ENCODE results near the gene TNFSF15. TPM values are rescaled to one million over a fixed set of nuclear protein-coding genes. Genes with fewer than 3 reads are reported as not detected.

The TNFSF15 gene
- total and polyA plus RNA-seq, 4 donors: 2.0 to 24.5 (median 4.2) TPM

DNA sequence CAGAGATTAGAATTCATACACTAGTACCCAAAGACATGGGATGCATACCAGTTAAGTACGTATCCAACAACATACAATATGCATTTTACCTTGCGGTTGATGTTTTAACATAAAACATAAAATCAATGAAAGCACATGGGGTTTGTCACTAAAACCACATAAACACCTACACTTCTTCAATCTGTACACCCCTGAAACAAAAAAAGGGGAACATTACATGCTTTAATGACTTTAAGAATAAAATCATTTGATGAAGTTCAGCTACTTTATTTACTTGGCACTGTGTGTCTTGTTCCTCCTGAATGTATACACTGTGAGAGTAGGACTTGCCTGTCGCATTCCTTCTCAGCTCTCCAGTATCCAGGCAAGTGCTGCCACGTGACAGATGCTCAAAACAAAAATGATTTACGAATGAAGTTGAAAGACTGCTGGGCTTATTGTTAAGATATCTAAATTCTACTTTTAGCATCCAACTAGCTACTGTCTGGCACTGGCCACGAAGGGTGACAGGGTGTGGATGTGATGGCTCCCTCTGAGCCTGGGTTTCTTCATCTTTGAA, 21.0 kb downstream of the TNFSF15 start:
- no peak overlapping the region for H3K9ac ChIP-seq (ENCODE audit: insufficient read depth in 1 of 2, low read length in 2 of 2)
- no peaks in the 10 kb centered on the region for H3K27me3 ChIP-seq (ENCODE audit: control insufficient read depth in 3 of 3, insufficient read depth in 3 of 3, low read length in 2 of 3)
- H3K4me3 ChIP-seq: no peak overlapping the region
- TF ChIP-seq, protein P1, sequence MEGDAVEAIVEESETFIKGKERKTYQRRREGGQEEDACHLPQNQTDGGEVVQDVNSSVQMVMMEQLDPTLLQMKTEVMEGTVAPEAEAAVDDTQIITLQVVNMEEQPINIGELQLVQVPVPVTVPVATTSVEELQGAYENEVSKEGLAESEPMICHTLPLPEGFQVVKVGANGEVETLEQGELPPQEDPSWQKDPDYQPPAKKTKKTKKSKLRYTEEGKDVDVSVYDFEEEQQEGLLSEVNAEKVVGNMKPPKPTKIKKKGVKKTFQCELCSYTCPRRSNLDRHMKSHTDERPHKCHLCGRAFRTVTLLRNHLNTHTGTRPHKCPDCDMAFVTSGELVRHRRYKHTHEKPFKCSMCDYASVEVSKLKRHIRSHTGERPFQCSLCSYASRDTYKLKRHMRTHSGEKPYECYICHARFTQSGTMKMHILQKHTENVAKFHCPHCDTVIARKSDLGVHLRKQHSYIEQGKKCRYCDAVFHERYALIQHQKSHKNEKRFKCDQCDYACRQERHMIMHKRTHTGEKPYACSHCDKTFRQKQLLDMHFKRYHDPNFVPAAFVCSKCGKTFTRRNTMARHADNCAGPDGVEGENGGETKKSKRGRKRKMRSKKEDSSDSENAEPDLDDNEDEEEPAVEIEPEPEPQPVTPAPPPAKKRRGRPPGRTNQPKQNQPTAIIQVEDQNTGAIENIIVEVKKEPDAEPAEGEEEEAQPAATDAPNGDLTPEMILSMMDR (IDR thresholded peaks at IDR 0.05; ENCODE audit: control extremely low read depth, extremely low read depth): no peak
- H3K9me3 ChIP-seq (ENCODE audit: control insufficient read depth in 4 of 4, insufficient read depth in 3 of 4, low read length in 3 of 4): no peaks in the 10 kb centered on the region
- peaks cover 0 to 12% (median 0%) of the 10 kb centered on the region in 5 donors for H3K4me1 ChIP-seq (ENCODE audit: control insufficient read depth in 5 of 5, insufficient read depth in 5 of 5, low read length in 5 of 5)
- ATAC-seq (ENCODE audit: insufficient read depth, low FRiP score): no peak
- no peak overlapping the region for H3K27ac ChIP-seq (ENCODE audit: low read depth in 1 of 2, low read length in 1 of 2)
- peak; percentile 42 to 59 (median 46) for DNase-seq
- WGBS, 2 donors: 54 to 75% methylated on average over 6 of the region's 6 CpGs
- H3K36me3 ChIP-seq (ENCODE audit: control insufficient read depth in 4 of 4, insufficient read depth in 4 of 4, low read length in 4 of 4): no peaks in the 10 kb centered on the region

DNA sequence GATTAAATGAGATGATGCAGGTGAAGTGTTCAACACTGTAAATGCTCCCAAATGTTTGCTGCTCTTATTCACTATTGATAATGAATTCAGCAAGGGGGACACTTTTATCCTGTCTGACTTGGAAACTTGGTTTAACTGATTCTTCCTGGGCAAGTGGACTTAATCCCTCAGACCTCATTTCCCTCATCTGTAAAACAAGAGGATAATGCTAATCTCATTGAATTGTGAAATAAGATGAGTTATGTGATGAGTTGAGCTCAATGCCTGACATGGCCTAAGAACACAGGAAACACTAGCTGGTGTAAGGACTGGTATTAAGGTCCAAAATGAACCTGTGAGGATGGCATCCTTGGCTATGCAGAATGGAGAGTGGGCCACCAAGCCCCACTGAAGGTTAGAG, 23.3 kb downstream of the TNFSF15 start:
- Histone ChIP-seq H3K9me3 (ENCODE audit: control insufficient read depth in 4 of 4, insufficient read depth in 3 of 4, low read length in 3 of 4) (no peaks in the 10 kb centered on the region), H3K27me3 (ENCODE audit: control insufficient read depth in 3 of 3, insufficient read depth in 3 of 3, low read length in 2 of 3) (no peaks in the 10 kb centered on the region), H3K36me3 (ENCODE audit: control insufficient read depth in 4 of 4, insufficient read depth in 4 of 4, low read length in 4 of 4) (no peaks in the 10 kb centered on the region), H3K9ac (ENCODE audit: insufficient read depth in 1 of 2, low read length in 2 of 2) (no peak overlapping the region), H3K4me1 (ENCODE audit: control insufficient read depth in 5 of 5, insufficient read depth in 5 of 5, low read length in 5 of 5) (peaks cover 0 to 13% (median 5%) of the 10 kb centered on the region in 5 donors), H3K4me3 (no peak overlapping the region), H3K27ac (ENCODE audit: low read depth in 1 of 2, low read length in 1 of 2) (no peak overlapping the region)
- ATAC-seq (ENCODE audit: insufficient read depth, low FRiP score) (no peak), DNase-seq (no peak)
- TF ChIP-seq, protein P1 (IDR thresholded peaks at IDR 0.05; ENCODE audit: control extremely low read depth, extremely low read depth): no peak

DNA sequence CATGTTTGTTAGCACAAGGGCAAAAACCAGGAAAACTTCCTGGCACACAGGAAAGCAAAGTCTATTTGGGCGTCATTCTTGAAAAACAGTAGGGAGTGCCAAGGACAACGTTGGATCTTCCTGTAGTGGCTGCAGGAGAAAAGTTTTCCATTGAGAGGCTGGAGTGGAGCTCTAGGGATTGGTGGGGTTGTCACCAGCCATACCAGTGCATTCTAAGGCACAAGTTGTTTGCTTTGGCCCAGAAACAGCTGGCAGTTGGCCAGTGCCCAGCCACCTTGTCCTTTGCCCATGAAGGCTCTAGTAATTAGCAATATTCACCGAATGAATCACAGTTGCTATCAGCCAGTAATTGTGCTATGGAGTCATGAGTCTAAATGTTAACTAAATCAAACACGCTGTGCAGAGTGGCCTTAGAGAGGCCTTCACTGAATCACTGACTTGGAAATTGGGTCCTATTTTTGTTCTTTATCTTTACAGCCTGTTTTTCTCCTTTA, 26.4 kb downstream of the TNFSF15 start:
- Histone ChIP-seq H3K27ac (ENCODE audit: low read depth in 1 of 2, low read length in 1 of 2) (no peak overlapping the region), H3K4me3 (no peak overlapping the region), H3K9me3 (ENCODE audit: control insufficient read depth in 4 of 4, insufficient read depth in 3 of 4, low read length in 3 of 4) (no peaks in the 10 kb centered on the region), H3K9ac (ENCODE audit: insufficient read depth in 1 of 2, low read length in 2 of 2) (no peak overlapping the region), H3K27me3 (ENCODE audit: control insufficient read depth in 3 of 3, insufficient read depth in 3 of 3, low read length in 2 of 3) (no peaks in the 10 kb centered on the region), H3K4me1 (ENCODE audit: control insufficient read depth in 5 of 5, insufficient read depth in 5 of 5, low read length in 5 of 5) (peaks cover 0 to 5% (median 3%) of the 10 kb centered on the region in 5 donors), H3K36me3 (ENCODE audit: control insufficient read depth in 4 of 4, insufficient read depth in 4 of 4, low read length in 4 of 4) (no peaks in the 10 kb centered on the region)
- TF ChIP-seq, protein P1 (IDR thresholded peaks at IDR 0.05; ENCODE audit: control extremely low read depth, extremely low read depth): no peak
- ATAC-seq (ENCODE audit: insufficient read depth, low FRiP score): peak; percentile 82
- WGBS, 2 donors: 43 to 84% methylated on average over 4 of the region's 4 CpGs
- DNase-seq: peak in 2 of 3 donors; percentile 36 to 49
